ENCODE results near the gene TEF. TPM values are rescaled to one million over a fixed set of nuclear protein-coding genes. Genes with fewer than 3 reads are reported as not detected.

TEF gene
- total and polyA plus RNA-seq, 2 donors (not counting 1 experiment from before 2014, with no cell fraction given): 9.0 to 22.5 TPM

DNA sequence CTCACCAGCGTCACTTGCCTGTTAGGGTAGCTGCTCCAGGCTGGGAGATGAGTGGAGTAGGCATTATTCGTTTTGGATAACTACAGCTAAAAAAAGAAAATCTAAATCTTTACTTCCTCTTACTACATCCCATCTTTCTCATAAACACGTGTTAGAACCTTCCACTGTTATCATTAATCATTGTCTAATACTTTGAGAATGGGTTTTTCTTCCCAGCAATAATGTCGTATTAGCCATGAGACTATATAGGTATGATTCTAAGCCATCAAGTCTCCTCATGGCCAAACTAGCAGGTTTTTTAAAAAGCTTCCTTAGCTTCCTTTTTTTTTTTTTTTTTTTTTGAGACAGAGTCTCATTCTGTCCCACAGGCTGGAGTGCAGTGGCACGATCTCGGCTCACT, 3.9 kb upstream of the TEF start:
- Histone ChIP-seq H3K27me3 (ENCODE audit: control insufficient read depth, insufficient read depth, low read length) (no peaks in the 10 kb centered on the region), H3K4me2 (ENCODE audit: extremely low read depth, insufficient read depth, low read length) (no peak overlapping the region), H3K4me1 (ENCODE audit: control insufficient read depth, extremely low read depth, insufficient read depth, low read length) (peaks cover 4% of the 10 kb centered on the region), H3K9me3 (ENCODE audit: control insufficient read depth, insufficient read depth, low read depth, low read length) (no peaks in the 10 kb centered on the region), H4K20me1 (ENCODE audit: control insufficient read depth, extremely low read depth, insufficient read depth, low read length) (no peaks in the 10 kb centered on the region), H3K9ac (ENCODE audit: insufficient read depth, low read length) (no peak overlapping the region), H3K36me3 (ENCODE audit: control insufficient read depth, insufficient read depth, low read length) (no peaks in the 10 kb centered on the region), H2AFZ (ENCODE audit: low read length) (no peak overlapping the region), H3K79me2 (ENCODE audit: control insufficient read depth, insufficient read depth, low read length) (peaks cover 2% of the 10 kb centered on the region), H3K27ac (ENCODE audit: insufficient read depth, low read length) (no peak overlapping the region), H3K4me3 (replicated peaks in 1 of 4; ENCODE audit: control extremely low read depth in 1 of 4, insufficient read depth in 1 of 4, low read depth in 3 of 4, low read length in 4 of 4) (no peak overlapping the region)
- TF ChIP-seq EZH2 (IDR thresholded peaks at IDR 0.05; ENCODE audit: low read length, missing control alignments): no peak
- TF ChIP-seq, protein P1, sequence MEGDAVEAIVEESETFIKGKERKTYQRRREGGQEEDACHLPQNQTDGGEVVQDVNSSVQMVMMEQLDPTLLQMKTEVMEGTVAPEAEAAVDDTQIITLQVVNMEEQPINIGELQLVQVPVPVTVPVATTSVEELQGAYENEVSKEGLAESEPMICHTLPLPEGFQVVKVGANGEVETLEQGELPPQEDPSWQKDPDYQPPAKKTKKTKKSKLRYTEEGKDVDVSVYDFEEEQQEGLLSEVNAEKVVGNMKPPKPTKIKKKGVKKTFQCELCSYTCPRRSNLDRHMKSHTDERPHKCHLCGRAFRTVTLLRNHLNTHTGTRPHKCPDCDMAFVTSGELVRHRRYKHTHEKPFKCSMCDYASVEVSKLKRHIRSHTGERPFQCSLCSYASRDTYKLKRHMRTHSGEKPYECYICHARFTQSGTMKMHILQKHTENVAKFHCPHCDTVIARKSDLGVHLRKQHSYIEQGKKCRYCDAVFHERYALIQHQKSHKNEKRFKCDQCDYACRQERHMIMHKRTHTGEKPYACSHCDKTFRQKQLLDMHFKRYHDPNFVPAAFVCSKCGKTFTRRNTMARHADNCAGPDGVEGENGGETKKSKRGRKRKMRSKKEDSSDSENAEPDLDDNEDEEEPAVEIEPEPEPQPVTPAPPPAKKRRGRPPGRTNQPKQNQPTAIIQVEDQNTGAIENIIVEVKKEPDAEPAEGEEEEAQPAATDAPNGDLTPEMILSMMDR (conservative IDR thresholded peaks at IDR 0.05 in 1 of 2, IDR thresholded peaks at IDR 0.05 in 1 of 2; ENCODE audit: low read depth in 1 of 2, low read length in 2 of 2): no peak
- DNase-seq (ENCODE audit: low read depth in 2 of 2): no peak

DNA sequence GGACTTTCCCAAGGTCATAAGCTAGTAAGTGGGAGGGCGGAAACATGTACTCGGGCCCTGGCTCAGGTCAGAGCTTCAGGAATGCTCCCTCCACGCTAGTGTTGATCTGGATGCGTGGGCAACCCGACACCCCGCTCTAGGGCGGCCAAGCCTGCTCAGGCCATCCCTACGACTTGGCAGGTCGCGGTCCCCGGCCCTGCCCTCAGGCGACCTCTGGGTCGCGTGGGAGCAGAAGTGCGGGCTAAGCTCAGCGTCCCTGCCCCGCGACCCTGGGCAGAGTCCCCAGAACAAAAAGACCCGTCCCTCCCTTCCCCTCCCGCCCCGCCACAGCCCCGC, 781 bp upstream of the TEF start:
- Histone ChIP-seq H3K4me3 (replicated peaks in 1 of 4; ENCODE audit: control extremely low read depth in 1 of 4, insufficient read depth in 1 of 4, low read depth in 3 of 4, low read length in 4 of 4) (peak overlapping the region; percentile 23 to 61 (median 52)), H4K20me1 (ENCODE audit: control insufficient read depth, extremely low read depth, insufficient read depth, low read length) (no peaks in the 10 kb centered on the region), H2AFZ (ENCODE audit: low read length) (peak overlapping the region; percentile 43), H3K36me3 (ENCODE audit: control insufficient read depth, insufficient read depth, low read length) (no peaks in the 10 kb centered on the region), H3K27ac (ENCODE audit: insufficient read depth, low read length) (peak overlapping the region; percentile 99), H3K27me3 (ENCODE audit: control insufficient read depth, insufficient read depth, low read length) (no peaks in the 10 kb centered on the region), H3K9me3 (ENCODE audit: control insufficient read depth, insufficient read depth, low read depth, low read length) (no peaks in the 10 kb centered on the region), H3K79me2 (ENCODE audit: control insufficient read depth, insufficient read depth, low read length) (peaks cover 4% of the 10 kb centered on the region), H3K4me2 (ENCODE audit: extremely low read depth, insufficient read depth, low read length) (peak overlapping the region; percentile 69), H3K9ac (ENCODE audit: insufficient read depth, low read length) (peak overlapping the region; percentile 86), H3K4me1 (ENCODE audit: control insufficient read depth, extremely low read depth, insufficient read depth, low read length) (peaks cover 4% of the 10 kb centered on the region)
- TF ChIP-seq EZH2 (IDR thresholded peaks at IDR 0.05; ENCODE audit: low read length, missing control alignments): no peak
- TF ChIP-seq, protein P1 (conservative IDR thresholded peaks at IDR 0.05 in 1 of 2, IDR thresholded peaks at IDR 0.05 in 1 of 2; ENCODE audit: low read depth in 1 of 2, low read length in 2 of 2): no peak
- peak; percentile 86 to 88 for DNase-seq (ENCODE audit: low read depth in 2 of 2)

DNA sequence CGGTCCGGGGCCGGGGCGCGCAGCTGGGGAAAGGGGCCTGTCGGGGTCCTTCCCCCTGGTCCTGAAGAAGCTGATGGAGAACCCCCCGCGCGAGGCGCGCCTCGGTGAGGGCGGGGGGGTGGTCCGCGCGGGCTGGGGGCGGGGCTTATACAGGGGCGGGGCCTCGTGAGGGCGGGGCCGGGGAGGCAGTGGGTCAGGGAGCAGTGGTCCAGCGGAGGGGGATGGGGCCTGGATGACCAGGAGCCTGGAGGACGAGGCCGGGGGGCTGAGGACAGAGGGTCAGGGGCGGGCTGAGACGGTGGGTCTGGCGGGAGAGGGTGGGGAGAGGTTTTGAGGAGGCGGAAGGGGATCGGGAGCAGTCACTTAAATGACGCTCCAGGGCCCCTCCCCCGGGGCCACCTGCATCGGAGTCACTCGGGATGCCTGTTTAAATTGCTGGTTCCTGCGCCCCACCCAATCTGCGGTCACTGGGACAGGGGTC, 396 bp downstream of the TEF start:
- Histone ChIP-seq H3K9me3 (ENCODE audit: control insufficient read depth, insufficient read depth, low read depth, low read length) (no peaks in the 10 kb centered on the region), H3K27ac (ENCODE audit: insufficient read depth, low read length) (peak overlapping the region; percentile 99), H3K9ac (ENCODE audit: insufficient read depth, low read length) (peak overlapping the region; percentile 81), H2AFZ (ENCODE audit: low read length) (peak overlapping the region; percentile 55), H3K79me2 (ENCODE audit: control insufficient read depth, insufficient read depth, low read length) (peaks cover 4% of the 10 kb centered on the region), H3K27me3 (ENCODE audit: control insufficient read depth, insufficient read depth, low read length) (no peaks in the 10 kb centered on the region), H3K4me1 (ENCODE audit: control insufficient read depth, extremely low read depth, insufficient read depth, low read length) (peaks cover 4% of the 10 kb centered on the region), H4K20me1 (ENCODE audit: control insufficient read depth, extremely low read depth, insufficient read depth, low read length) (no peaks in the 10 kb centered on the region), H3K4me2 (ENCODE audit: extremely low read depth, insufficient read depth, low read length) (peak overlapping the region; percentile 94), H3K36me3 (ENCODE audit: control insufficient read depth, insufficient read depth, low read length) (no peaks in the 10 kb centered on the region), H3K4me3 (replicated peaks in 1 of 4; ENCODE audit: control extremely low read depth in 1 of 4, insufficient read depth in 1 of 4, low read depth in 3 of 4, low read length in 4 of 4) (peak overlapping the region; percentile 69 to 82 (median 76))
- no peak for TF ChIP-seq EZH2 (IDR thresholded peaks at IDR 0.05; ENCODE audit: low read length, missing control alignments)
- TF ChIP-seq, protein P1 (conservative IDR thresholded peaks at IDR 0.05 in 1 of 2, IDR thresholded peaks at IDR 0.05 in 1 of 2; ENCODE audit: low read depth in 1 of 2, low read length in 2 of 2): no peak
- peak in 1 of 2 donors; percentile 54 for DNase-seq (ENCODE audit: low read depth in 2 of 2)

All from fibroblast of lung (primary cell).